HepG2 (cell line): ENCODE measurements around the gene UNC5CL. TPM values are rescaled to one million over a fixed set of nuclear protein-coding genes. Genes with fewer than 3 reads are reported as not detected.
A peak's percentile ranks its signal among the peaks of the same experiment; 100 is the strongest.

Experiments
- ATF7-NPFF ChIP-seq: sonication (generic); formaldehyde crosslinking; IDR thresholded peaks from 2 replicates; pipeline ENCODE4 v1.8.1; 2023; ENCODE audit warnings: mild to moderate bottlenecking, low read depth, missing genetic modification reagents, moderate library complexity
- DMAP1 ChIP-seq: IDR thresholded peaks from 2 replicates; pipeline ENCODE4 v1.6.1; 2016
- KDM1A ChIP-seq: IDR thresholded peaks from 2 replicates; pipeline ENCODE4 v1.6.1; 2016; ENCODE audit warnings: missing compliant biosample characterization
- KDM5A ChIP-seq: fragments of 200-600 bp; sonication (generic); IDR thresholded peaks from 2 replicates; pipeline ENCODE4 v1.7.0; 2018; ENCODE audit warnings: antibody characterized with exemption, mild to moderate bottlenecking, low read length, borderline replicate concordance
- NR2C2 ChIP-seq: sonication (generic); formaldehyde crosslinking; IDR thresholded peaks from 2 replicates; pipeline ENCODE4 v1.4.0; 2020; ENCODE audit warnings: missing genetic modification reagents, mild to moderate bottlenecking, moderate library complexity, borderline replicate concordance
- NRL ChIP-seq: sonication (generic); formaldehyde crosslinking; IDR thresholded peaks from 2 replicates; pipeline ENCODE4 v1.5.0; 2020; ENCODE audit warnings: missing genetic modification reagents, mild to moderate bottlenecking, moderate library complexity, borderline replicate concordance
- SOX6 ChIP-seq, 2 experiments: fragments of 450-650 bp in 1 of 2; sonication (generic) in 1 of 2; formaldehyde crosslinking in 1 of 2; IDR thresholded peaks; 2 replicates each; pipeline versions ENCODE4 v1.4.0 to v1.6.1; 2017 to 2020; ENCODE audit warnings: antibody characterized with exemption in 1 of 2, mild to moderate bottlenecking in 1 of 2, missing genetic modification reagents in 1 of 2
- ZNF12 ChIP-seq: sonication (generic); formaldehyde crosslinking; IDR thresholded peaks from 2 replicates; pipeline ENCODE4 v1.5.0; 2020; ENCODE audit warnings: missing genetic modification reagents
- ZNF556 ChIP-seq: sonication (generic); formaldehyde crosslinking; IDR thresholded peaks from 2 replicates; pipeline ENCODE4 v1.4.0; 2020; ENCODE audit warnings: mild to moderate bottlenecking, missing genetic modification reagents, borderline replicate concordance
- ZNF605 ChIP-seq: sonication (generic); formaldehyde crosslinking; IDR thresholded peaks from 2 replicates; pipeline ENCODE4 v1.8.0; 2022; ENCODE audit warnings: mild to moderate bottlenecking, missing genetic modification reagents
- polyA plus RNA-seq, 8 experiments: library from polyadenylated mRNA; depleted of rRNA in 3 of 8; stranded (reverse) in 7 of 8; unstranded in 1 of 8; fragments of >200 nt; fragmentation: Illumina TruSeq in 4 of 8; extraction: Trizol in 4 of 8; gene quantifications; 2 replicates each; pipeline versions ENCODE4 v1.2.1 to v1.2.3, GENCODE V29; 2011 to 2016; ENCODE audit warnings: low read depth in 4 of 8, missing spikeins in 1 of 8, mixed read lengths in 1 of 8; ENCODE audit not compliant: insufficient read depth in 1 of 8
- total RNA-seq, 5 experiments: library from RNA; depleted of rRNA; stranded (reverse); fragments of >200 nt; fragmentation: Illumina TruSeq; extraction: Trizol; gene quantifications; 2 replicates each; pipeline ENCODE4 v1.2.3, GENCODE V29; 2016; ENCODE audit warnings: low read depth in 1 of 5
- TF ChIP-seq, protein P1 (sequence below): sonication (generic); formaldehyde crosslinking; IDR thresholded peaks from 2 replicates; pipeline ENCODE4 v1.5.0; 2020; ENCODE audit warnings: mild to moderate bottlenecking, missing genetic modification reagents, moderate library complexity
- TF ChIP-seq, protein P2 (sequence below): sonication (generic); formaldehyde crosslinking; IDR thresholded peaks from 2 replicates; pipeline ENCODE4 v1.4.0; 2020; ENCODE audit warnings: mild to moderate bottlenecking, missing genetic modification reagents
- TF ChIP-seq, protein P3 (sequence below): sonication (generic); formaldehyde crosslinking; IDR thresholded peaks from 2 replicates; pipeline ENCODE4 v1.8.0; 2022; ENCODE audit warnings: mild to moderate bottlenecking, missing genetic modification reagents; ENCODE audit not compliant: insufficient replicate concordance
- TF ChIP-seq, protein P4 (sequence below): IDR thresholded peaks from 2 replicates; pipeline ENCODE4 v1.6.1; 2016; ENCODE audit warnings: low read depth, borderline replicate concordance
- TF ChIP-seq, protein P5 (sequence below): sonication (generic); formaldehyde crosslinking; IDR thresholded peaks from 2 replicates; pipeline ENCODE4 v1.4.0; 2020; ENCODE audit warnings: missing genetic modification reagents, low read depth, mild to moderate bottlenecking, borderline replicate concordance
- TF ChIP-seq, protein P6 (sequence below): sonication (generic); formaldehyde crosslinking; conservative IDR thresholded peaks from 2 replicates; pipeline ENCODE4 v1.8.0; 2022; ENCODE audit warnings: low read depth, missing genetic modification reagents

The UNC5CL gene
- total and polyA plus RNA-seq, 2 of the 13 experiments (the other 11 are each of a cell fraction or from before 2014, with no cell fraction given) = 2.4 to 2.5 TPM

DNA sequence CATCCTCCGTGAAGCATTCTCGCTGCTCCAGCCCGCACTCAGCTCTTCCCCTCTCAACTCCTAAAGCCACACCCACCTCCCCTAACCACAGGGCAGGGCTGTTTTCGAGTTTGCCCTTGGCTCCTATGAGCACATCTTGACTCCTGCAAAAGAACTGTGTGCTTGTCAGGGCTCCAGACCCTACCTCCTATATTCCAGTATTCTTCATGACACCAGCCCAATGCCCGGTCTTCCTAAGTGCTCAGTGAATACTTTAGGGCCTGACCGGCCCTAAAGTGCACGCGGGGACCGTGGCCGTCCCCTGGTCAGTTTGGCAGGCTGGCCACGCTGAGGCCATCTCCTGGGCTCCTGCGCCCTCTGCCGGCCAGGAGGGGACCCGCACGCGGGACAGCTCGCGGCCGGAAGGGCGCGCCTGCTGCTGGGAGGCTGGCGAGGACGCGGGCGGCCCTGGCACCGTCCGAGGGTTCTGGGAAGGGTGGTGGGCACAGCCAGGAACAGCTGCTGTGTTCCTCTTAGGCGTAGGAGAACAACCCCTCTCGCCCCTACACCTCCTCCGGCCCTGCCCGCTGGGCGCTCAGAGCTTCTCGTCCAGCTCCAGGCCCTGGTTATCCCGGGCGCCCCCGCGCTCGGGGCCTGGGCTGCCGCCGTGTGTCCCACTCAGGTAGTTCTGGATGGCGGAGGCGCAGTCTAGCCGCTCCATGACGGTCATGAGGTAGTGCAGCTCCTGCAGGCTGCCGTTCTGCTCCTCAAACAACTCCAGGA is 11.0 kb downstream of the UNC5CL start (continued):
- TF ChIP-seq, protein P1, sequence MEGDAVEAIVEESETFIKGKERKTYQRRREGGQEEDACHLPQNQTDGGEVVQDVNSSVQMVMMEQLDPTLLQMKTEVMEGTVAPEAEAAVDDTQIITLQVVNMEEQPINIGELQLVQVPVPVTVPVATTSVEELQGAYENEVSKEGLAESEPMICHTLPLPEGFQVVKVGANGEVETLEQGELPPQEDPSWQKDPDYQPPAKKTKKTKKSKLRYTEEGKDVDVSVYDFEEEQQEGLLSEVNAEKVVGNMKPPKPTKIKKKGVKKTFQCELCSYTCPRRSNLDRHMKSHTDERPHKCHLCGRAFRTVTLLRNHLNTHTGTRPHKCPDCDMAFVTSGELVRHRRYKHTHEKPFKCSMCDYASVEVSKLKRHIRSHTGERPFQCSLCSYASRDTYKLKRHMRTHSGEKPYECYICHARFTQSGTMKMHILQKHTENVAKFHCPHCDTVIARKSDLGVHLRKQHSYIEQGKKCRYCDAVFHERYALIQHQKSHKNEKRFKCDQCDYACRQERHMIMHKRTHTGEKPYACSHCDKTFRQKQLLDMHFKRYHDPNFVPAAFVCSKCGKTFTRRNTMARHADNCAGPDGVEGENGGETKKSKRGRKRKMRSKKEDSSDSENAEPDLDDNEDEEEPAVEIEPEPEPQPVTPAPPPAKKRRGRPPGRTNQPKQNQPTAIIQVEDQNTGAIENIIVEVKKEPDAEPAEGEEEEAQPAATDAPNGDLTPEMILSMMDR (CRISPR knock-in tag) = peak; percentile 99
- TF ChIP-seq ZNF12 (CRISPR knock-in tag) (no peak), KDM5A (no peak), DMAP1 (CRISPR knock-in tag) (peak; percentile 57; the same call in 1 of the 2 replicates), ZNF605 (CRISPR knock-in tag) (peak; percentile 76; the same call in 1 of the 2 replicates), ATF7-NPFF (CRISPR knock-in tag) (peak; percentile 93), NRL (CRISPR knock-in tag) (peak; percentile 96), SOX6 (IDR thresholded peaks at IDR 0.05) (no peak), SOX6 (CRISPR knock-in tag; IDR thresholded peaks at IDR 0.05) (peak; percentile 62; the same call in 1 of the 2 replicates), ZNF556 (CRISPR knock-in tag) (no peak; the same call in 1 of the 2 replicates), NR2C2 (CRISPR knock-in tag) (peak; percentile 22; the same call in 1 of the 2 replicates), KDM1A (CRISPR knock-in tag) (no peak)
- TF ChIP-seq, protein P2, sequence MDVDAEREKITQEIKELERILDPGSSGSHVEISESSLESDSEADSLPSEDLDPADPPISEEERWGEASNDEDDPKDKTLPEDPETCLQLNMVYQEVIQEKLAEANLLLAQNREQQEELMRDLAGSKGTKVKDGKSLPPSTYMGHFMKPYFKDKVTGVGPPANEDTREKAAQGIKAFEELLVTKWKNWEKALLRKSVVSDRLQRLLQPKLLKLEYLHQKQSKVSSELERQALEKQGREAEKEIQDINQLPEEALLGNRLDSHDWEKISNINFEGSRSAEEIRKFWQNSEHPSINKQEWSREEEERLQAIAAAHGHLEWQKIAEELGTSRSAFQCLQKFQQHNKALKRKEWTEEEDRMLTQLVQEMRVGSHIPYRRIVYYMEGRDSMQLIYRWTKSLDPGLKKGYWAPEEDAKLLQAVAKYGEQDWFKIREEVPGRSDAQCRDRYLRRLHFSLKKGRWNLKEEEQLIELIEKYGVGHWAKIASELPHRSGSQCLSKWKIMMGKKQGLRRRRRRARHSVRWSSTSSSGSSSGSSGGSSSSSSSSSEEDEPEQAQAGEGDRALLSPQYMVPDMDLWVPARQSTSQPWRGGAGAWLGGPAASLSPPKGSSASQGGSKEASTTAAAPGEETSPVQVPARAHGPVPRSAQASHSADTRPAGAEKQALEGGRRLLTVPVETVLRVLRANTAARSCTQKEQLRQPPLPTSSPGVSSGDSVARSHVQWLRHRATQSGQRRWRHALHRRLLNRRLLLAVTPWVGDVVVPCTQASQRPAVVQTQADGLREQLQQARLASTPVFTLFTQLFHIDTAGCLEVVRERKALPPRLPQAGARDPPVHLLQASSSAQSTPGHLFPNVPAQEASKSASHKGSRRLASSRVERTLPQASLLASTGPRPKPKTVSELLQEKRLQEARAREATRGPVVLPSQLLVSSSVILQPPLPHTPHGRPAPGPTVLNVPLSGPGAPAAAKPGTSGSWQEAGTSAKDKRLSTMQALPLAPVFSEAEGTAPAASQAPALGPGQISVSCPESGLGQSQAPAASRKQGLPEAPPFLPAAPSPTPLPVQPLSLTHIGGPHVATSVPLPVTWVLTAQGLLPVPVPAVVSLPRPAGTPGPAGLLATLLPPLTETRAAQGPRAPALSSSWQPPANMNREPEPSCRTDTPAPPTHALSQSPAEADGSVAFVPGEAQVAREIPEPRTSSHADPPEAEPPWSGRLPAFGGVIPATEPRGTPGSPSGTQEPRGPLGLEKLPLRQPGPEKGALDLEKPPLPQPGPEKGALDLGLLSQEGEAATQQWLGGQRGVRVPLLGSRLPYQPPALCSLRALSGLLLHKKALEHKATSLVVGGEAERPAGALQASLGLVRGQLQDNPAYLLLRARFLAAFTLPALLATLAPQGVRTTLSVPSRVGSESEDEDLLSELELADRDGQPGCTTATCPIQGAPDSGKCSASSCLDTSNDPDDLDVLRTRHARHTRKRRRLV = no peak
- TF ChIP-seq, protein P3, sequence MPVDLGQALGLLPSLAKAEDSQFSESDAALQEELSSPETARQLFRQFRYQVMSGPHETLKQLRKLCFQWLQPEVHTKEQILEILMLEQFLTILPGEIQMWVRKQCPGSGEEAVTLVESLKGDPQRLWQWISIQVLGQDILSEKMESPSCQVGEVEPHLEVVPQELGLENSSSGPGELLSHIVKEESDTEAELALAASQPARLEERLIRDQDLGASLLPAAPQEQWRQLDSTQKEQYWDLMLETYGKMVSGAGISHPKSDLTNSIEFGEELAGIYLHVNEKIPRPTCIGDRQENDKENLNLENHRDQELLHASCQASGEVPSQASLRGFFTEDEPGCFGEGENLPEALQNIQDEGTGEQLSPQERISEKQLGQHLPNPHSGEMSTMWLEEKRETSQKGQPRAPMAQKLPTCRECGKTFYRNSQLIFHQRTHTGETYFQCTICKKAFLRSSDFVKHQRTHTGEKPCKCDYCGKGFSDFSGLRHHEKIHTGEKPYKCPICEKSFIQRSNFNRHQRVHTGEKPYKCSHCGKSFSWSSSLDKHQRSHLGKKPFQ (CRISPR knock-in tag) = no peak
- TF ChIP-seq, protein P4, sequence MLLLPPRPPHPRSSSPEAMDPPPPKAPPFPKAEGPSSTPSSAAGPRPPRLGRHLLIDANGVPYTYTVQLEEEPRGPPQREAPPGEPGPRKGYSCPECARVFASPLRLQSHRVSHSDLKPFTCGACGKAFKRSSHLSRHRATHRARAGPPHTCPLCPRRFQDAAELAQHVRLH (CRISPR knock-in tag) = 0 out of 2 replicates have a peak, but pooled peaks have one; percentile 61
- TF ChIP-seq, protein P5, sequence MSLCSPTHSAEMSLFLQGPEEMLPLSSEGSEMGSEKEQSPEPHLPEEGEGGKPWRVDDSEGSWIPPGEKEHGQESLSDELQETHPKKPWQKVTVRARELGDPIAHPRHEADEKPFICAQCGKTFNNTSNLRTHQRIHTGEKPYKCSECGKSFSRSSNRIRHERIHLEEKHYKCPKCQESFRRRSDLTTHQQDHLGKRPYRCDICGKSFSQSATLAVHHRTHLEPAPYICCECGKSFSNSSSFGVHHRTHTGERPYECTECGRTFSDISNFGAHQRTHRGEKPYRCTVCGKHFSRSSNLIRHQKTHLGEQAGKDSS (CRISPR knock-in tag) = peak; percentile 78; the same call in 1 of the 2 replicates
- TF ChIP-seq, protein P6, sequence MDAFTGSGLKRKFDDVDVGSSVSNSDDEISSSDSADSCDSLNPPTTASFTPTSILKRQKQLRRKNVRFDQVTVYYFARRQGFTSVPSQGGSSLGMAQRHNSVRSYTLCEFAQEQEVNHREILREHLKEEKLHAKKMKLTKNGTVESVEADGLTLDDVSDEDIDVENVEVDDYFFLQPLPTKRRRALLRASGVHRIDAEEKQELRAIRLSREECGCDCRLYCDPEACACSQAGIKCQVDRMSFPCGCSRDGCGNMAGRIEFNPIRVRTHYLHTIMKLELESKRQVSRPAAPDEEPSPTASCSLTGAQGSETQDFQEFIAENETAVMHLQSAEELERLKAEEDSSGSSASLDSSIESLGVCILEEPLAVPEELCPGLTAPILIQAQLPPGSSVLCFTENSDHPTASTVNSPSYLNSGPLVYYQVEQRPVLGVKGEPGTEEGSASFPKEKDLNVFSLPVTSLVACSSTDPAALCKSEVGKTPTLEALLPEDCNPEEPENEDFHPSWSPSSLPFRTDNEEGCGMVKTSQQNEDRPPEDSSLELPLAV (CRISPR knock-in tag) = no peak
